GM21786 (cell line): ENCODE results near the gene NPIPB13.
"Not testable (repeated sequence)": the region's sequence is repeated elsewhere in the genome, so short reads cannot be mapped to it uniquely, and the experiment has no call there.

Experiments
- ATAC-seq: cut with Tn5 transposase; IDR thresholded peaks from one replicate; pipeline ENCODE4 v1.9.1; 2021; ENCODE audit not compliant: unreplicated experiment

NPIPB13 gene

GRCh38 chr16:30248379-30248778 lies at the start of gene NPIPB13:
TSS of gene NPIPB13 (minus strand) at chr16:30248479. CDS start at chr16:30245573, 2,906 bp downstream.
- not testable (repeated sequence) for ATAC-seq

GRCh38 chr16:30282357-30282756 lies 34.1 kb upstream of the NPIPB13 start:
- not testable (repeated sequence) for ATAC-seq

- ATAC-seq, result not testable (repeated sequence)
These were observed 30.2 kb upstream of the NPIPB13 start for GRCh38 chr16:30278523-30278922.

GRCh38 chr16:30217082-30217481 lies 31.2 kb downstream of the NPIPB13 start:
- ATAC-seq, result not testable (repeated sequence)

GRCh38 chr16:30211414-30211813 lies 36.9 kb downstream of the NPIPB13 start:
- not testable (repeated sequence) for ATAC-seq

GRCh38 chr16:30209032-30209431 lies 39.2 kb downstream of the NPIPB13 start:
- not testable (repeated sequence) for ATAC-seq

GRCh38 chr16:30207063-30207704 lies 41.1 kb downstream of the NPIPB13 start:
- ATAC-seq, result not testable (repeated sequence)

- not testable (repeated sequence) for ATAC-seq
These were observed 42.0 kb downstream of the NPIPB13 start for GRCh38 chr16:30206252-30206651.

- not testable (repeated sequence) for ATAC-seq
These were observed 42.6 kb downstream of the NPIPB13 start for GRCh38 chr16:30205541-30206236.

GRCh38 chr16:30199608-30200343 lies 48.5 kb downstream of the NPIPB13 start:
- not testable (repeated sequence) for ATAC-seq

- not testable (repeated sequence) for ATAC-seq
These were observed 49.2 kb downstream of the NPIPB13 start, which contains the start of gene SULT1A3 for GRCh38 chr16:30199049-30199448. TSS of gene SULT1A3 (plus strand) at chr16:30199255. CDS start at chr16:30200729, 1,474 bp downstream.
